GM19193 (cell line): Measurements from ENCODE around the gene CCDC68.

Experiments
- POLR2A ChIP-seq: IDR thresholded peaks from 4 replicates; pipeline ENCODE4 v1.6.1; 2011; ENCODE audit not compliant: insufficient read depth, insufficient read length; ENCODE audit errors: extremely low read depth

Gene CCDC68

GRCh38 chr18:54958704-54959625 lies at the start of gene CCDC68:
Gene CCDC68 (minus strand): TSS chr18:54959461. CDS start chr18:54942791, 16,670 bp downstream.
- TF ChIP-seq POLR2A: no peak

- no peak for TF ChIP-seq POLR2A
Measured at GRCh38 chr18:55007602-55008001, 48.3 kb upstream of the CCDC68 start.

DNA sequence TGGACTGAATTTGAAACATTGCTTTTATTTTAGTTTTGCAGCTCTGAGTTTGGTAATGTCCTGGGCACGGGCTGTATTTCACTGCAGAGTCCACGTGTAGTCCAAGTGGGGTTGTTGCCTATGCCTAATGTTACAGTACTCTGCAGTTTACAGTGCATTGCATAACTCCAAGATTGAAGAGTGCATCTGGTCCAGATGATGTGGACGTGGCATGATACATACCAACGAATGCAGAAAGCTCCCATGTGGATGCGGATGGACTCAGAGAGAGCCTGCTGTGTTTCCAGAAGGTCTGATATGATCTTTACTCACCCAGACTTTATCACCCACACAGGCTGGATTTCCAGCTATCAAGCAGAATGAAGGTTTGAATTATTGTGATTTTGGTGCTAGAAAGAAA lies 44.4 kb upstream of the CCDC68 start:
- no peak for TF ChIP-seq POLR2A

DNA sequence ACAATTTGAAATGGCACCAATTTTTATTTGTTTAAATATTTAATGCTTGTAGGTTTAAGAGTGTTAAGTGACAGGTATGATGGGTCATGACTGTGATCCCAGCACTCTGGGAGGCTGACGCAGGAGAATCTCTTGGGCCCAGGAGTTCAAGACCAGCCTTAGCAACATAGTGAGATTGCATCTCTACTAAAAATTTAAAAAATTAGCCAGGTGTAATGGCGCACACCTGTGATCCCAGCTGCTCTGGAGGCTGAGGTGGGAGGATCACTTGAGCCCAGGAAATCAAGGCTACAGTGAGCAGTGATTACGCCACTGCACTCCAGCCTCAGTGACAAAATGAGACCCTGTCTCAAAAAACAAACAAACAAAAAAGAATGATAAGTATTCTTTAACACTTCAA lies 43.0 kb upstream of the CCDC68 start:
- TF ChIP-seq POLR2A: no peak

DNA sequence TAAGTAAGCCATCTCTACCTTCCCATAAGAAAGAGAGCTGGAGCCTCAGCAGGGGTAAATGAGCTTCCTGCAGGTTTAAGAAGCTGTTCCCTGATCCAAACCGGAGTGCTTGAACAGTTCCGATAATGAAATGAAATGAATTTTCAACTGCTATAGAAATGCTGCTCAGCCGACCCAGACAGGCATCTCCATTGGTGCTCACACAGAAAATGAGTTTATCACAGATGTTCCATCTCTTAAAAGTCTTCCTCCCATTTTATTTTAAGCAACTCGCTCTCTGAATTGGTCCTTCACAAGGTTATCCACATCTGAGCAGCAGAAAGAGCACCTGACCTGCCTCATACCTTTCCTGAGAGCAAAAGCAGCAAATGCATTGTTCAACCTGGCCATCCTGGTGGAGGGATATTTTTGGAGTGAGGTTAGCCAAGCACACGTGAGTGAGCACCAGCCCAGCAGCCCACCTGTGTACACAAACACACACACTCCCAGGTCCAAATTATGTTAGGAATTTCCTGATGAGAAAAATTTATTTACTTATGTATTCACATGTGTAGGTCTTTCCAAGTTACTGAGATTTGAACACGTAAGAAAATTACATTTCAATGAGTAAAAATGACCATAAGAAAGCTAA lies 42.2 kb upstream of the CCDC68 start:
- no peak for TF ChIP-seq POLR2A

DNA sequence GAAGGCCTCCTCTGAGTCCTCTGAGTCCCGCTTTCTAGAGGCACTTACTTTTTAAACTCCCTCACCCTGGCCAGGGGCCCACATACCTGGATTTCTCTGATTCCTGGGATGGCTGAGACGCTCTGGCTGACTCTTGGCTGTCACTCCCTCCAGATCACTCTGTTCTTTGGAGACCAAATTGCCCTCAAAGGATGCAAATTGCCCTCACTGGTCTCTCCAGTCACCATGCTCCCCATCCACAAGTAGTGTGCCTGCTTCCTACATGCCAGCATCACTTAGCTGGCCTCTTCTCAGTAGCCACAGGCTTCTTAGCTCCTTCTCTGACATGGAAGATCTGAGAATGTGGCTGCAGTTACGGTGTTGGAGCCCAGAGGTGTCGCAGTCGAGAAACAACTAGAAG lies 41.3 kb upstream of the CCDC68 start:
- no peak for TF ChIP-seq POLR2A

DNA sequence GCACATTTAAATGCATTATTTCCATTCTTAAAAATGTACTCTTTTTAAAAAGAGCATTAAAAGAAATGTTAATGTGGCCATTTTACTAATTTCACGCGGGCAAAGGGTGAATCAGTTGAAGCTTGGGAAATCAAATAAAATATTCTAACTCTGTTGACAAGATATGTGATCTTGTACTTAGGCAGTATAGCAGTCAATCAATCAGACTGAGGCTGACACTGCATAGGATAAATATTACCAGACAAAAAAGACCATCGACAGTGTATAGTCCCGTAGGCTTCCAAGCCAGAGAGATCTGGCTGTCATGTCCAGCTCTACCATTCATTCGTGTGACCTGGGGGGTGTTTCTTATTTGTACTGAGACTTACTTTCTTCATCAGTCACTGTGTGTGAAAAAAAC lies 39.8 kb upstream of the CCDC68 start:
- TF ChIP-seq POLR2A: no peak

- TF ChIP-seq POLR2A: no peak
Measured at GRCh38 chr18:54995421-54996143, 36.3 kb upstream of the CCDC68 start.

GRCh38 chr18:54991981-54992380 lies 32.7 kb upstream of the CCDC68 start:
- TF ChIP-seq POLR2A: no peak

- TF ChIP-seq POLR2A: no peak
Measured at GRCh38 chr18:54984908-54985307, 25.6 kb upstream of the CCDC68 start.

DNA sequence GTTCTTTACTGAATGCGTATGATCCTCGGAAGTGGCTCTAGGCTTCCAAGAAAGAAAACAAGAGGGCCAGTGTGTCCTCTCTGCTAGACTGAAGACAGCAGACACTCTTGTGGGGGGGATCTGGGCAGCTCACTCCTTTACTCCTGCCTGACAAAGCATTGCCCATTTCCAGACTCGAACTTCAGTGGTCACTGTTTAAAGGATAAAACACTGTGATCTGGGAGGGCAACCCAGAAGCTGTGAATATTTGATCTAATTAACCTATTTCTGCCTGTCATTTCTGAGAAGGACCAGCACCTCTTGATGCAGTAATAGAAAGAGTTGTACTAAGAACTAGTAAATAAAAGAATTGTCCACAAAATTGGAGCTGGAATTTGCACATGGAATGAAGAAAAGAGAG lies 24.5 kb upstream of the CCDC68 start:
- no peak for TF ChIP-seq POLR2A

DNA sequence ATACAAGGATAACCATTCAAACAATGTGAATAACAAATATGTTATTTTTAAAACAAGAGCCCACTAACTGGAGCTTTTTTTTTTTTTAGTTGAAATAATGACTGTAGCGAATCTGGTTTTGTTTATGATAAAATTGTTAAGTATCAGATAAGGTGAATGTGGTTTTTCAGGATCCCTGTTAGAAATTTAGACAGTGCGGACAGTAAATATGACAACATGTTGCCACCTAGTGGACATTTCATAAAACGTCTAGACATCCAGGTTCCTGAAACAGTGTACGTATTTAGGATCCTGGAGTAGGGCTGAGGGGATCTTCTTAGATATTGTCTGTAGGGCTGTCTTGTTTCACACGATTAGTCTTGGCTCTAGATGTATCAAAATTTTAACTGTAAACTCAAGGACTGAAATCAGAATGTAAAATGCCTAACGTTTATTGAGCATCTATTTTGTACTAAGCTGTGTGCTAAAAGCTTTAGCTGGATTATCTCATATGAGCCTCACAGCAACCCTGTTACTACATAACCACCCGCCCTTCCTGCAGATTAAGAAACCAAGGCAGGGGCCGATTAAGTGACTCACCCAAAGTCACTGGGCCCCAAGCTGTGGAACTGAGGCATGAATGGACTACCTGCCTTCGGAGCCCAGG lies 23.9 kb upstream of the CCDC68 start:
- TF ChIP-seq POLR2A: no peak

DNA sequence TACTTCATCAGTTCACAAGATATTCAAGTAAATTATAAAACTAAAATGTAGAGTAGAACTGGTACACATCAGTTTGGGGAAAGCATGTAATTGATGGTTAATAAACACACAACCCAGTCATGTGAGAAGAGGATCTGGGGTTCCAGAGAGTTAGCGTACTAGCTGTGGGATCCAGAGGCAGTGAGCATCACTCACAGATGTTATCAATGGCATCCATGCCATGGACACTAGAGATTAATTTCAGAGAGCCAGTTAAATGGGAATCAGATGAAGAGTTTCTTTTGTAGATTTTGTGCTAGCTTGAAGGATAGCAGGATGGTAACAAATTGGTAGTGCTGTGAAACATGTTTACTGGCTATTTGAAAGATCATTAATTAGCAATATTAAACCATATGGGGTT lies 21.8 kb upstream of the CCDC68 start:
- no peak for TF ChIP-seq POLR2A

DNA sequence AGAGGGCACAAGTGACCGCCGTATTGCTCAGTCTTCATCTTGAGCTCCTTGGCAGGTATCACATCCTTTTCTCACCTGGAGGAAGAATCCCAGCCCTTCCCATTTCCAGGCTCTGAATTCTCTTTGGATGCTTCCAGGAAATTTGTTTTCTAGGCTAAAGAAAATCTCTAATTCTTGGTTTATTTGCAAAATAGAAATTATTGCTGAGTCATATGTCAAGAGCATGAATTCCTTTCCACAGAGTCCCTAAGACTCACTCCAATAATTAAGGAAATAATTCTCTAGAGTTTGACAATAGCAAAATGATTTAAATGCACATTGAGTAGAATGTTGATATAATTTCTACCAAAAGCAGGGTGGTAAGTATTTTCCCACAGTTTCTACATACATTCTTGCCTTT lies 16.3 kb upstream of the CCDC68 start:
- no peak for TF ChIP-seq POLR2A

GRCh38 chr18:54973046-54973445 lies 13.8 kb upstream of the CCDC68 start:
- no peak for TF ChIP-seq POLR2A
